Breast epithelium (tissue), 3 donors: ENCODE data around the gene CYBC1.

Source experiments
- POLR2AphosphoS5 ChIP-seq, 3 donors: sonication (generic); formaldehyde crosslinking; IDR thresholded peaks; one replicate each; pipeline ENCODE4 v1.6.1; 2017; ENCODE audit warnings: antibody characterized with exemption in 3 of 3
- TF ChIP-seq, protein P1 (sequence below), 3 donors: fragments of 450-650 bp; IDR thresholded peaks; one replicate each; pipeline ENCODE4 v1.5.1; 2016 to 2017; ENCODE audit warnings: antibody characterized with exemption in 3 of 3, mild to moderate bottlenecking in 3 of 3, moderate library complexity in 3 of 3

DNA sequence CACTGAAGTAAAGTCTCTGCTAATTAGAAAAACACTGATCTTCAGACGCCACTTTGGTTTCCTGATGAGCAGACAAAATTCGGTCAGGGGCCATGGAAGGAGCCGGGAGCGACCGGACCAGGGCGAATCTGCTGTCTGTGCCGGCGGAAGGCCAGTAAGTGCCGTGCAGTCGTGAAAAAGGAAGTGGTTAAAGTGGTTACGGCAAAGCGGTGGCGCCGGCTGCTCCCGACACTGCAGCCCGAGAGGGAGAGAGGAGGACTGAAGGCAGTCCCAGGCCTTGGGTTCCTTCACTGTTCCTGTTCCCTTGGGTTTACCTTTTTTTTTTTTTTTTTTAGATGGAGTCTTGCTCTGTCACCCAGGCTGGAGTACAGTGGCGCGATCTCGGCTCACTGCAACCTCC lies 49.7 kb downstream of the CYBC1 start:
- TF ChIP-seq, protein P1, sequence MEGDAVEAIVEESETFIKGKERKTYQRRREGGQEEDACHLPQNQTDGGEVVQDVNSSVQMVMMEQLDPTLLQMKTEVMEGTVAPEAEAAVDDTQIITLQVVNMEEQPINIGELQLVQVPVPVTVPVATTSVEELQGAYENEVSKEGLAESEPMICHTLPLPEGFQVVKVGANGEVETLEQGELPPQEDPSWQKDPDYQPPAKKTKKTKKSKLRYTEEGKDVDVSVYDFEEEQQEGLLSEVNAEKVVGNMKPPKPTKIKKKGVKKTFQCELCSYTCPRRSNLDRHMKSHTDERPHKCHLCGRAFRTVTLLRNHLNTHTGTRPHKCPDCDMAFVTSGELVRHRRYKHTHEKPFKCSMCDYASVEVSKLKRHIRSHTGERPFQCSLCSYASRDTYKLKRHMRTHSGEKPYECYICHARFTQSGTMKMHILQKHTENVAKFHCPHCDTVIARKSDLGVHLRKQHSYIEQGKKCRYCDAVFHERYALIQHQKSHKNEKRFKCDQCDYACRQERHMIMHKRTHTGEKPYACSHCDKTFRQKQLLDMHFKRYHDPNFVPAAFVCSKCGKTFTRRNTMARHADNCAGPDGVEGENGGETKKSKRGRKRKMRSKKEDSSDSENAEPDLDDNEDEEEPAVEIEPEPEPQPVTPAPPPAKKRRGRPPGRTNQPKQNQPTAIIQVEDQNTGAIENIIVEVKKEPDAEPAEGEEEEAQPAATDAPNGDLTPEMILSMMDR (IDR thresholded peaks at IDR 0.05): no peak
- TF ChIP-seq POLR2AphosphoS5 (IDR thresholded peaks at IDR 0.05): no peak
